Fibroblast of pulmonary artery (primary cell): Measurements from ENCODE around the gene PNLIPRP3.

ENCODE experiments used
- DNase-seq: peaks from one replicate; pipeline ENCODE4 v3.0.0-alpha.2; 2010; ENCODE audit warnings: low read depth
- H3K4me3 ChIP-seq: replicated peaks from 2 replicates; pipeline ENCODE4 v1.5.1; 2011; ENCODE audit warnings: low read depth, mild to moderate bottlenecking, control low read depth, low read length, moderate library complexity
- TF ChIP-seq, protein P1 (sequence below): IDR thresholded peaks from 2 replicates; pipeline ENCODE4 v1.5.1; 2011; ENCODE audit warnings: mild to moderate bottlenecking, control low read depth, low read length, inconsistent platforms; ENCODE audit errors: missing control alignments

Gene PNLIPRP3

DNA sequence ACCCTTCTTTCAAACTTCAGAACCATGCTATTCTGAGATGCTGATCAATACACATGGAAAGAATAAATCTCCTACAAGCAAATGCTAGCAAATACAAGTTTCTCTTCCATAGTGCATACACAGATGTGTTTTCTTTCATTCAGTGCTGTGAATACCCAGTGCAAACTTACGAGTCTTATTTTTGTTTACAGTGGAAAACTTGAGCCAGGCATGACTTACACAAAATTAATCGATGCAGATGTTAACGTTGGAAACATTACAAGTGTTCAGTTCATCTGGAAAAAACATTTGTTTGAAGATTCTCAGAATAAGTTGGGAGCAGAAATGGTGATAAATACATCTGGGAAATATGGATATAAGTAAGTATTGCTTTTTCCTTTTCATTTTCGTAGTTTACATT is 48.8 kb downstream of the PNLIPRP3 start:
- TF ChIP-seq, protein P1, sequence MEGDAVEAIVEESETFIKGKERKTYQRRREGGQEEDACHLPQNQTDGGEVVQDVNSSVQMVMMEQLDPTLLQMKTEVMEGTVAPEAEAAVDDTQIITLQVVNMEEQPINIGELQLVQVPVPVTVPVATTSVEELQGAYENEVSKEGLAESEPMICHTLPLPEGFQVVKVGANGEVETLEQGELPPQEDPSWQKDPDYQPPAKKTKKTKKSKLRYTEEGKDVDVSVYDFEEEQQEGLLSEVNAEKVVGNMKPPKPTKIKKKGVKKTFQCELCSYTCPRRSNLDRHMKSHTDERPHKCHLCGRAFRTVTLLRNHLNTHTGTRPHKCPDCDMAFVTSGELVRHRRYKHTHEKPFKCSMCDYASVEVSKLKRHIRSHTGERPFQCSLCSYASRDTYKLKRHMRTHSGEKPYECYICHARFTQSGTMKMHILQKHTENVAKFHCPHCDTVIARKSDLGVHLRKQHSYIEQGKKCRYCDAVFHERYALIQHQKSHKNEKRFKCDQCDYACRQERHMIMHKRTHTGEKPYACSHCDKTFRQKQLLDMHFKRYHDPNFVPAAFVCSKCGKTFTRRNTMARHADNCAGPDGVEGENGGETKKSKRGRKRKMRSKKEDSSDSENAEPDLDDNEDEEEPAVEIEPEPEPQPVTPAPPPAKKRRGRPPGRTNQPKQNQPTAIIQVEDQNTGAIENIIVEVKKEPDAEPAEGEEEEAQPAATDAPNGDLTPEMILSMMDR, result no peak
- H3K4me3 ChIP-seq, result no peak overlapping the region
- no peak for DNase-seq

- TF ChIP-seq, protein P1, result no peak
- DNase-seq, result no peak
- no peak overlapping the region for H3K4me3 ChIP-seq
These were observed 50.5 kb downstream of the PNLIPRP3 start for GRCh38 chr10:116477986-116478664.

DNA sequence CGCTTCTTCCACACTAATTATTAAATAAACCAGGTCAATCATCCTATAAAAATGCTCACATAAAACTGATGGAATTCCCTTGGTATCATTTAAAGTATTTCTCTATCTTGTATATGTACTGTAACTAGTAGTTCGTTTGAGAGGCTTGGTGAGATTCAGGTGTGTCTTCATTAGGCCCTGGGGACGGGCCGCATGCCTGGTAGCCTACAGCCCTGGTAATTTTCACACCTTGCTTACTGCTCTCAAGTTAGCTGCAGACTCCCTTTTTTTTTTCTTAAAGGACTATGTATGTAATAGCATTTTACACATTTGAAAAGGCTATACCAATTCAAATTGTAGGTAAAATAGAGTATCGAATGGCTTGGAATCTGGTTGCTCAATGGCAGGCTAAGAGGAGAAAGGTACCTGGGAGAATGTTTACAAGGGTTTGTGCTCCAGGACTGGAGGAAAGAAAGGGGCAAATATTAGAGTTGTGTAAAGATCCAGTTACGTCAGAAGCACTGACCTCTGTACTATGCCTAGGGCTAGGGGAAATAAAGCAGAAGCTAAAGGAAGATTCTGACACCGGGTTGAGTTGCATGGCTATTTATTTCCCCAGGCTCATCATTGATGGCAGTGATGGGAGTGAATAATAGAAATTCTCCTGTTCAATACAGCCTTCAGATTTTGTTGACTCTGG is 59.3 kb downstream of the PNLIPRP3 start:
- TF ChIP-seq, protein P1, result no peak
- no peak overlapping the region for H3K4me3 ChIP-seq
- DNase-seq, result no peak

GRCh38 chr10:116487522-116488430 is 60.1 kb downstream of the PNLIPRP3 start:
- H3K4me3 ChIP-seq, result no peak overlapping the region
- no peak for DNase-seq
- TF ChIP-seq, protein P1, result no peak

DNA sequence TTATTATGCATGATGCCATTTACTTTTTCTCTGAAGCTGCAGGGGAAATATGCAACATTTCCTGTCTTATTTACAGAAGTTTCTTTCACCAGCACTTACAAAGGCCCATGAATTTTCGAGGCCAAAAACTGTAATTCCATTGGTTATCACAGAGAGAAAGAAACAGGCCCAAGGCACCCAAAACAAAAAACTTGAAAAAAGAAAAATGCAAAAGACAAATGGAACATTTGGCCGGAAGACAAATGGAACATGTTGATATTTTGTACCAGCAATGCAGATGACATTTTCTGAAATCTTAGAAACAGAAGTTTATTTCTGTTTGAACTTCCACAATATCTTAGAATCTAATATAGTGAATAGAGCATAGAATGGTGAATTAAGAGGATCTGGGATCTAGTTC is 61.8 kb downstream of the PNLIPRP3 start:
- TF ChIP-seq, protein P1, result no peak
- DNase-seq, result no peak
- H3K4me3 ChIP-seq, result no peak overlapping the region

- peak; percentile 38 for DNase-seq
- TF ChIP-seq, protein P1, result peak; percentile 58
- H3K4me3 ChIP-seq, result no peak overlapping the region
These were observed 62.5 kb downstream of the PNLIPRP3 start for GRCh38 chr10:116490028-116490662.
